ENCODE results near the gene EPG5.
"Not testable (repeated sequence)": the region's sequence is repeated elsewhere in the genome, so short reads cannot be mapped to it uniquely, and the experiment has no call there.

The EPG5 gene

GRCh38 chr18:45976566-45976965, 9.4 kb upstream of the EPG5 start:
- no peak for DNase-seq (ENCODE audit: low spot score)

GRCh38 chr18:45974088-45974536, 7.0 kb upstream of the EPG5 start:
- peak; percentile 83 for DNase-seq (ENCODE audit: low spot score)

- DNase-seq (ENCODE audit: low spot score): not testable (repeated sequence)
Observed at GRCh38 chr18:45964913-45965312, 2.2 kb downstream of the EPG5 start.

GRCh38 chr18:45962866-45963265, 4.3 kb downstream of the EPG5 start:
- DNase-seq (ENCODE audit: low spot score): no peak

GRCh38 chr18:45962461-45962860, 4.7 kb downstream of the EPG5 start:
- DNase-seq (ENCODE audit: low spot score): peak; percentile 63

- not testable (repeated sequence) for DNase-seq (ENCODE audit: low spot score)
Observed at GRCh38 chr18:45959484-45959883, 7.6 kb downstream of the EPG5 start.

- DNase-seq (ENCODE audit: low spot score): no peak
Observed at GRCh38 chr18:45958730-45959129, 8.4 kb downstream of the EPG5 start.

- no peak for DNase-seq (ENCODE audit: low spot score)
Observed at GRCh38 chr18:45958027-45958426, 9.1 kb downstream of the EPG5 start.

GRCh38 chr18:45957100-45957499, 10.0 kb downstream of the EPG5 start:
- no peak for DNase-seq (ENCODE audit: low spot score)

GRCh38 chr18:45954070-45954934, 12.8 kb downstream of the EPG5 start:
- no peak for DNase-seq (ENCODE audit: low spot score)

GRCh38 chr18:45951016-45951714, 16.0 kb downstream of the EPG5 start:
- no peak for DNase-seq (ENCODE audit: low spot score)

GRCh38 chr18:45945669-45946068, 21.5 kb downstream of the EPG5 start:
- no peak for DNase-seq (ENCODE audit: low spot score)

- DNase-seq (ENCODE audit: low spot score): no peak
Observed at GRCh38 chr18:45940724-45941123, 26.4 kb downstream of the EPG5 start.

GRCh38 chr18:45939236-45939635, 27.9 kb downstream of the EPG5 start:
- DNase-seq (ENCODE audit: low spot score): no peak

- DNase-seq (ENCODE audit: low spot score): no peak
Observed at GRCh38 chr18:45938488-45938935, 28.6 kb downstream of the EPG5 start.

- DNase-seq (ENCODE audit: low spot score): no peak
Observed at GRCh38 chr18:45935591-45936335, 31.4 kb downstream of the EPG5 start.

- DNase-seq (ENCODE audit: low spot score): no peak
Observed at GRCh38 chr18:45932708-45933107, 34.4 kb downstream of the EPG5 start.

- DNase-seq (ENCODE audit: low spot score): no peak
Observed at GRCh38 chr18:45930963-45931362, 36.2 kb downstream of the EPG5 start.

GRCh38 chr18:45926691-45927090, 40.4 kb downstream of the EPG5 start:
- DNase-seq (ENCODE audit: low spot score): no peak

- DNase-seq (ENCODE audit: low spot score): no peak
Observed at GRCh38 chr18:45926085-45926484, 41.0 kb downstream of the EPG5 start.

GRCh38 chr18:45923138-45923537, 44.0 kb downstream of the EPG5 start:
- no peak for DNase-seq (ENCODE audit: low spot score)

- peak; percentile 67 for DNase-seq (ENCODE audit: low spot score)
Observed at GRCh38 chr18:45920367-45920766, 46.8 kb downstream of the EPG5 start.
